RWPE2 (cell line): Measurements from ENCODE around the gene EP400.
"Not testable (repeated sequence)": the region's sequence is repeated elsewhere in the genome, so short reads cannot be mapped to it uniquely, and the experiment has no call there.

Experiments used
- ATAC-seq: fragments of 200-7000 bp; cut with Tn5 transposase; 3 replicates; pipeline ENCODE4 v1.9.1; 2021; ENCODE audit warnings: low read depth
- DNase-seq: peaks from one replicate; pipeline ENCODE4 v3.0.0-alpha.2; 2020; ENCODE audit warnings: low spot score
- H3K27ac ChIP-seq: fragments of 450-650 bp; 2 replicates; pipeline ENCODE4 v1.5.1; 2017; ENCODE audit warnings: mild to moderate bottlenecking; ENCODE audit not compliant: poor library complexity, severe bottlenecking
- H3K27me3 ChIP-seq: fragments of 250-450 bp; sonication (Bioruptor Pico); 2 replicates; pipeline ENCODE4 v1.5.1; 2021; ENCODE audit warnings: mild to moderate bottlenecking, moderate library complexity; ENCODE audit not compliant: insufficient read depth, poor library complexity, severe bottlenecking
- H3K36me3 ChIP-seq: fragments of 250-450 bp; sonication (Bioruptor Pico); 2 replicates; pipeline ENCODE4 v1.5.1; 2020; ENCODE audit warnings: low read depth, mild to moderate bottlenecking, moderate library complexity
- H3K4me1 ChIP-seq: fragments of 250-450 bp; sonication (Bioruptor Pico); 2 replicates; pipeline ENCODE4 v1.5.1; 2021; ENCODE audit warnings: mild to moderate bottlenecking, moderate library complexity; ENCODE audit not compliant: insufficient read depth, poor library complexity, severe bottlenecking
- H3K4me3 ChIP-seq: fragments of 250-450 bp; sonication (Bioruptor Pico); 2 replicates; pipeline ENCODE4 v1.5.1; 2021; ENCODE audit warnings: mild to moderate bottlenecking, moderate library complexity; ENCODE audit not compliant: severe bottlenecking
- H3K9me3 ChIP-seq: fragments of 250-450 bp; sonication (Bioruptor Pico); 2 replicates; pipeline ENCODE4 v1.5.1; 2021; ENCODE audit warnings: mild to moderate bottlenecking, moderate library complexity; ENCODE audit not compliant: severe bottlenecking
- CTCF ChIP-seq: fragments of 450-650 bp; IDR thresholded peaks from one replicate; pipeline ENCODE4 v1.5.1; 2017; ENCODE audit warnings: mild to moderate bottlenecking, moderate library complexity; ENCODE audit not compliant: poor library complexity, severe bottlenecking

EP400 gene

DNA sequence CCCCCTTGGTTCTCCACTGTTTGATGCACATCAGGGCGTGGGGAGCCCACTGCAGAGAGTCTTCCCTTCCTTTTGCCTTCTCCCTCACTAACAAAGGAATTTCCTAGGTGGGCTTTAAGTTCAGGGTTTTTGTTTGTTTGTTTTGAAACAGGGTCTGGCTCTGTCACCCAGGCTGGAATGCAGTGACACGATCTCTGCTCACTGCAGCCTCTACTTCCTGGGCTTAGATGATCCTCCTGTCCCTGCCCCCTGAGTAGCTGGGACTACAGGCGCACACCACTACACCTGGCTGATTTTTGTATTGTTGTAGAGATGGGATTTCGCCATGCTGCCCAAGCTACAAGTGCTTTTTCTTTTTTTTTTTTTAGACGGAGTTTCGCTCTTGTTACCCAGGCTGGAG, 33.8 kb downstream of the EP400 start:
- Histone ChIP-seq H3K4me1 (no peaks in the 10 kb centered on the region), H3K27me3 (no peaks in the 10 kb centered on the region), H3K27ac (no peak overlapping the region), H3K4me3 (no peak overlapping the region), H3K36me3 (peaks cover 71% of the 10 kb centered on the region), H3K9me3 (no peaks in the 10 kb centered on the region)
- ATAC-seq, result no peak
- TF ChIP-seq CTCF, result no peak
- DNase-seq, result no peak

GRCh38 chr12:131984334-131984733, 34.6 kb downstream of the EP400 start:
- DNase-seq, result no peak
- ATAC-seq, result no peak
- H3K27ac ChIP-seq, result no peak overlapping the region

GRCh38 chr12:131985510-131985875, 35.8 kb downstream of the EP400 start:
- peaks cover 73% of the 10 kb centered on the region for H3K36me3 ChIP-seq
- ATAC-seq, H3K27ac ChIP-seq: not testable (repeated sequence)

More at GRCh38 chr12:131984334-131984733, 34.6 kb downstream of the EP400 start:
- TF ChIP-seq CTCF, result no peak
- H3K36me3 ChIP-seq, result peaks cover 76% of the 10 kb centered on the region
- no peak overlapping the region for H3K4me3 ChIP-seq
- no peaks in the 10 kb centered on the region for H3K27me3 ChIP-seq
- no peaks in the 10 kb centered on the region for H3K9me3 ChIP-seq
- H3K4me1 ChIP-seq, result no peaks in the 10 kb centered on the region

DNA sequence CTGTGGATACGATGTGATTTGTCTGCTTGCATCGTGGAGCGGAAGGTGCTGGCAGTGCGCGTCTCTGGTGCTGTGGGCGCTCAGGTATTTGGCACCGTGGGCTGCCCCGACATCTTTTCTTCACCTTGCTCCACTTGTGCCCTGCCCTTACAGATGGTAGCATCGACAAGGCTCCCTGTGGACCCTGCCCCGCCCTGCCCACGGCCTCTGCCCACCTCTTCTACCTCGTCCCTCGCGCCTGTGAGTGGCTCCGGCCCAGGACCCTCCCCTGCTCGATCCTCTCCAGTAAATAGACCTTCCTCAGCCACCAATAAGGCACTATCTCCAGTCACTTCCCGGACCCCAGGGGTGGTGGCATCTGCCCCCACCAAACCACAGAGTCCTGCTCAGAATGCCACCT, 36.6 kb downstream of the EP400 start:
- Histone ChIP-seq H3K27ac (no peak overlapping the region), H3K4me3 (no peak overlapping the region), H3K9me3 (no peaks in the 10 kb centered on the region), H3K4me1 (no peaks in the 10 kb centered on the region), H3K36me3 (peaks cover 67% of the 10 kb centered on the region), H3K27me3 (no peaks in the 10 kb centered on the region)
- no peak for TF ChIP-seq CTCF
- ATAC-seq, result no peak
- no peak for DNase-seq

More at GRCh38 chr12:131985510-131985875, 35.8 kb downstream of the EP400 start:
- H3K4me1 ChIP-seq, DNase-seq, H3K27me3 ChIP-seq, H3K9me3 ChIP-seq, H3K4me3 ChIP-seq: not testable (repeated sequence)

DNA sequence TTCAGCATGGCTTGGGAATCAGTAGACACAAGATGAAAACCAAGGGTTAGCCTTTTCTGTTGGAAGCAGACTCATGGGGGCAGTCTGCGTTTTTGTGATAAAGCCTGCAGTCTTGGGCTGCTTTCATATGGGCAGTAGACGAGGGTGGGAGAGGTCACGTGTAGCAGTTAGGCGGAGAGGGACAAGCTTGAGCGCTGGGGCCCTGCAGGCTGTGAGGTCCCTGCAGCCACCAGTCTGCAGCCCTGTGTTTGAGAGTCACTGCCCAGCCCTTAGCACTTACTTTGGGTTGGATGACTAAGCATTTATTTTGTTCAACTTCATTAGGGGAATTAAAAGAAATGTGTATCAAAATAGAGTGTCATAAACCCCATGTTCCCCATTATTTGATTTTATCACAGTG, 37.2 kb downstream of the EP400 start:
- TF ChIP-seq CTCF, result no peak
- Histone ChIP-seq H3K9me3 (no peaks in the 10 kb centered on the region), H3K4me3 (no peak overlapping the region), H3K27me3 (no peaks in the 10 kb centered on the region), H3K27ac (no peak overlapping the region), H3K4me1 (no peaks in the 10 kb centered on the region), H3K36me3 (peaks cover 66% of the 10 kb centered on the region)
- no peak for ATAC-seq
- no peak for DNase-seq

- H3K27me3 ChIP-seq, result no peaks in the 10 kb centered on the region
- H3K4me1 ChIP-seq, result no peaks in the 10 kb centered on the region
- no peak for DNase-seq
- ATAC-seq, result no peak
- peaks cover 68% of the 10 kb centered on the region for H3K36me3 ChIP-seq
- no peak overlapping the region for H3K4me3 ChIP-seq
- no peaks in the 10 kb centered on the region for H3K9me3 ChIP-seq
- H3K27ac ChIP-seq, result no peak overlapping the region
- TF ChIP-seq CTCF, result no peak
Measured at GRCh38 chr12:131987552-131987951, 37.8 kb downstream of the EP400 start.
